GM18526 (cell line): ENCODE measurements around the gene FAM90A26.
"Not testable (repeated sequence)": the region's sequence is repeated elsewhere in the genome, so short reads cannot be mapped to it uniquely, and the experiment has no call there.

Experiments used
- POLR2A ChIP-seq: IDR thresholded peaks from 3 replicates; pipeline ENCODE4 v1.6.1; 2011; ENCODE audit not compliant: insufficient read length; ENCODE audit errors: extremely low read depth

The FAM90A26 gene

GRCh38 chr4:9169791-9170459 is at the start of gene FAM90A26:
Gene FAM90A26 (plus strand): TSS chr4:9170409. CDS start chr4:9173173, 2,764 bp downstream.
- TF ChIP-seq POLR2A = not testable (repeated sequence)

GRCh38 chr4:9143421-9144080 is 26.7 kb upstream of the FAM90A26 start:
- no peak for TF ChIP-seq POLR2A

- no peak for TF ChIP-seq POLR2A
These were observed 23.2 kb upstream of the FAM90A26 start for GRCh38 chr4:9146967-9147366.

GRCh38 chr4:9210357-9210756 is 40.1 kb downstream of the FAM90A26 start, which contains the start of gene USP17L10:
Gene USP17L10 (plus strand): TSS chr4:9210657. CDS start chr4:9210657, 0 bp downstream.
- not testable (repeated sequence) for TF ChIP-seq POLR2A

- not testable (repeated sequence) for TF ChIP-seq POLR2A
These were observed 44.9 kb downstream of the FAM90A26 start, which contains the start of gene USP17L11 for GRCh38 chr4:9215105-9215504. Gene USP17L11 (plus strand): TSS chr4:9215405. CDS start chr4:9215405, 0 bp downstream.

- not testable (repeated sequence) for TF ChIP-seq POLR2A
These were observed 49.6 kb downstream of the FAM90A26 start, which contains the start of gene USP17L12 for GRCh38 chr4:9219852-9220251. Gene USP17L12 (plus strand): TSS chr4:9220152. CDS start chr4:9220152, 0 bp downstream.

- TF ChIP-seq POLR2A = not testable (repeated sequence)
These were observed 54.4 kb downstream of the FAM90A26 start, which contains the start of gene USP17L13 for GRCh38 chr4:9224596-9224995. Gene USP17L13 (plus strand): TSS chr4:9224896. CDS start chr4:9224896, 0 bp downstream.
